Measurements from ENCODE around the gene CHAD.

DNA sequence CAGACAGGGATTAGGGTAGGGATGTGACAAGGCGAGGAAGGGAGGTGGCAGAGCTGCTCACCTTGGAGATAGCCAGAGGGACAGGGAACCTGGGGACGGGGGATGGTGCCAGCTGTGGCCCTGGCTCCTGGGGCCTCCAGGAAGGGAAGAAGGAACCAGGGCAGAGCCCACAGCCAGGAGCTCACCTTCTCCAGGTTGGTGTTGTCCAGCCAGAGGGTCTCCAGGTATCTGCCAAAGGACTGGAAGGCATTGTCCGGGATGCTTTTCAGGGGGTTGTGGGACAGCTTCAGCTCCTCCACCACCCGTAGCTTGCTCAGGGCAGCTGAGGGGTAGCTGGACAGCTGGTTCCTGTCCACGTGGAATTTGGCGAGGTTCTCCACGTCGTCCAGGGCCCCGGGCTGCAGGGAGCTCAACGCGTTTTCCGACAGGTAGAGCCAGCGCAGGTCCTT lies 801 bp downstream of the CHAD start:
- TF ChIP-seq CSRNP3 (CRISPR knock-in tag; IDR thresholded peaks at IDR 0.05): no peak
- TF ChIP-seq PATZ1 (CRISPR knock-in tag; IDR thresholded peaks at IDR 0.05; ENCODE audit: borderline replicate concordance): no peak
- no peak for TF ChIP-seq ISL1 (CRISPR knock-in tag; IDR thresholded peaks at IDR 0.05)
- TF ChIP-seq BACH2 (CRISPR knock-in tag; IDR thresholded peaks at IDR 0.05; ENCODE audit: borderline replicate concordance): no peak
- TF ChIP-seq ZFP3 (CRISPR knock-in tag; IDR thresholded peaks at IDR 0.05): no peak
- no peak for TF ChIP-seq ZNF8 (CRISPR knock-in tag; IDR thresholded peaks at IDR 0.05)
- TF ChIP-seq ZNF70 (CRISPR knock-in tag; IDR thresholded peaks at IDR 0.05): no peak

Measured in SK-N-SH treated with all-trans-retinoic acid at 6 μM for 48 hours (cell line).